ENCODE data around the gene UMPS.

DNA sequence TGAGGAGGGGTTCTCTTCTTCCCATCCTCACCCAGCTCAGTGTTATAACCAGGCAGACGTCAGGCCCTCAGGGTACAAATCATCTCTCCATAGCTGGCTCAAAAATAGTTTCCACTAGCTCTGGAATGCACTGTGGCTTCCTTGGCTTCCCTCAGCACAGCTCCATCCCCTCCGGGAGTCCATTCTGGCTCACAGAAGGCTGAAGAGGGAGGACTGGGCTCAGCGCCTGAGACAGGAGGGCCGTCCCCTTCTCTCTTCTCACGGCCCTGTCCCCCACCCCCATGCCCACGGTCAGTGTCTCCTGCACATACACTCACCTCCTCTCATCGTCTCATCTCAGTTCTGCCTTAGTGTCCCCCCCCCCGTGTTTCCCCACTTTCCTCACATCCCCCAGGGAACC lies 50.1 kb downstream of the UMPS start:
- TF ChIP-seq GABPA (tag; conservative IDR thresholded peaks at IDR 0.05; ENCODE audit: low read depth) (no peak), GATA2 (CRISPR knock-in tag; IDR thresholded peaks at IDR 0.05) (no peak), ZNF766 (CRISPR knock-in tag; conservative IDR thresholded peaks at IDR 0.05) (no peak), TEAD1 (CRISPR knock-in tag; IDR thresholded peaks at IDR 0.05) (no peak), CTCF (IDR thresholded peaks at IDR 0.05 in 2 of 3, conservative IDR thresholded peaks at IDR 0.05 in 1 of 3; ENCODE audit: insufficient read depth in 2 of 3, low read depth in 1 of 3, low read length in 3 of 3) (no peak), IFI16 (CRISPR knock-in tag; IDR thresholded peaks at IDR 0.05) (no peak), HDGF (IDR thresholded peaks at IDR 0.05) (no peak), RFX1 (IDR thresholded peaks at IDR 0.05) (no peak), CREM (IDR thresholded peaks at IDR 0.05; ENCODE audit: low read depth) (no peak), TAF1 (IDR thresholded peaks at IDR 0.05; ENCODE audit: control insufficient read depth, extremely low read depth, insufficient read depth, low read length, severe bottlenecking) (no peak)
